ENCODE results near the gene C10orf71.

The C10orf71 gene

GRCh38 chr10:49356181-49356580, 57.2 kb downstream of the C10orf71 start:
- DNase-seq (ENCODE audit: low read depth in 3 of 3, low spot score in 1 of 3): no peak

GRCh38 chr10:49356944-49357343, 58.0 kb downstream of the C10orf71 start:
- DNase-seq (ENCODE audit: low read depth in 3 of 3, low spot score in 1 of 3): no peak

GRCh38 chr10:49357910-49358309, 58.9 kb downstream of the C10orf71 start:
- no peak for DNase-seq (ENCODE audit: low read depth in 3 of 3, low spot score in 1 of 3)

- no peak for DNase-seq (ENCODE audit: low read depth in 3 of 3, low spot score in 1 of 3)
These were observed 60.6 kb downstream of the C10orf71 start for GRCh38 chr10:49359349-49360270.

- no peak for DNase-seq (ENCODE audit: low read depth in 3 of 3, low spot score in 1 of 3)
These were observed 61.6 kb downstream of the C10orf71 start for GRCh38 chr10:49360271-49361177.

- no peak for DNase-seq (ENCODE audit: low read depth in 3 of 3, low spot score in 1 of 3)
These were observed 62.2 kb downstream of the C10orf71 start for GRCh38 chr10:49361178-49361554.

- no peak for DNase-seq (ENCODE audit: low read depth in 3 of 3, low spot score in 1 of 3)
These were observed 63.0 kb downstream of the C10orf71 start for GRCh38 chr10:49361735-49362568.

GRCh38 chr10:49362596-49363260, 63.8 kb downstream of the C10orf71 start:
- DNase-seq (ENCODE audit: low read depth in 3 of 3, low spot score in 1 of 3): no peak

GRCh38 chr10:49363309-49364031, 64.5 kb downstream of the C10orf71 start:
- DNase-seq (ENCODE audit: low read depth in 3 of 3, low spot score in 1 of 3): no peak

- no peak for DNase-seq (ENCODE audit: low read depth in 3 of 3, low spot score in 1 of 3)
These were observed 65.1 kb downstream of the C10orf71 start for GRCh38 chr10:49364051-49364450.

- no peak for DNase-seq (ENCODE audit: low read depth in 3 of 3, low spot score in 1 of 3)
These were observed 65.8 kb downstream of the C10orf71 start for GRCh38 chr10:49364747-49365146.

GRCh38 chr10:49365275-49365674, 66.3 kb downstream of the C10orf71 start:
- DNase-seq (ENCODE audit: low read depth in 3 of 3, low spot score in 1 of 3): no peak

GRCh38 chr10:49365675-49366415, 66.9 kb downstream of the C10orf71 start:
- no peak for DNase-seq (ENCODE audit: low read depth in 3 of 3, low spot score in 1 of 3)

- DNase-seq (ENCODE audit: low read depth in 3 of 3, low spot score in 1 of 3): no peak
These were observed 67.5 kb downstream of the C10orf71 start for GRCh38 chr10:49366460-49366859.

GRCh38 chr10:49367600-49367999, 68.6 kb downstream of the C10orf71 start:
- DNase-seq (ENCODE audit: low read depth in 3 of 3, low spot score in 1 of 3): no peak

- DNase-seq (ENCODE audit: low read depth in 3 of 3, low spot score in 1 of 3): no peak
These were observed 69.3 kb downstream of the C10orf71 start for GRCh38 chr10:49368256-49368655.

- no peak for DNase-seq (ENCODE audit: low read depth in 3 of 3, low spot score in 1 of 3)
These were observed 70.5 kb downstream of the C10orf71 start for GRCh38 chr10:49369216-49370162.
